Measurements from ENCODE around the gene GOLPH3L. TPM values are rescaled to one million over a fixed set of nuclear protein-coding genes. Genes with fewer than 3 reads are reported as not detected.

Gene GOLPH3L
- total RNA-seq, 1 donor from 2014 or later, result 10.8 TPM

DNA sequence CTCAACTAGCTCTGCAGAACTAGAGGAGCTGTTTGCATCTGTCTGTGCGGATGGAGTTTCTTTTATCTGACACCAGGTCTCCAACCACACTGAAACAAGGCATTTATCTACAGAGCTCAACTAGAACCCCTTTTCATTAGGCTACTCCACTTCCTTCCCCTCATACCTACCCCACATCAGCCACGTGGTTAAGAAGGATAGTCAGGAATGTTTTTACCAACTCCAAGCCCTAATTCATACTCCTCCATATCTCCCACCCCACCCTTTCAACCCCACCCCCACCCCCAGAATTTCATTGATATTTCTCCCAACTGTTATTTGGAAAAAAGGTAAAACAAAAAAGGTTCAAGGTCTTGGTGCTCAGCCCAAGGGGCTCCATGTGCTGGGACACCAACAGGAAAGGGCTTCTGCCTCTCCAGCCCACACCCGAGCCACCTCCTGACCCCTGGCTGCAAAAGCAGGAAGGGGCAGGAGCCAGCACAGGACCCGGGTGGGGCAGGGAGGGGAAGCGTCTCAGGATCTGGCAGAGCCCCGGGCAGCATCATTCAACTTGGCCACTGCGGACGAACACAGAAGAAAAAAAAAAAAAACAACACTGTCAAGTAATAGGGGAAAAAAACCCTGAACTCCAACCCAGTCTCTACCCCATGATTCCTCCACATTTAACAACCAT is 74.5 kb downstream of the GOLPH3L start:
- Histone ChIP-seq H3K36me3 (ENCODE audit: control insufficient read depth, insufficient read depth, low read length) (peaks cover 6% of the 10 kb centered on the region), H3K4me3 (ENCODE audit: low read depth, low read length) (no peak overlapping the region), H3K27me3 (ENCODE audit: control insufficient read depth, insufficient read depth, low read length) (no peaks in the 10 kb centered on the region)
- DNase-seq (ENCODE audit: low read depth) (no peak), FAIRE-seq (no peak)
- TF ChIP-seq, protein P1, sequence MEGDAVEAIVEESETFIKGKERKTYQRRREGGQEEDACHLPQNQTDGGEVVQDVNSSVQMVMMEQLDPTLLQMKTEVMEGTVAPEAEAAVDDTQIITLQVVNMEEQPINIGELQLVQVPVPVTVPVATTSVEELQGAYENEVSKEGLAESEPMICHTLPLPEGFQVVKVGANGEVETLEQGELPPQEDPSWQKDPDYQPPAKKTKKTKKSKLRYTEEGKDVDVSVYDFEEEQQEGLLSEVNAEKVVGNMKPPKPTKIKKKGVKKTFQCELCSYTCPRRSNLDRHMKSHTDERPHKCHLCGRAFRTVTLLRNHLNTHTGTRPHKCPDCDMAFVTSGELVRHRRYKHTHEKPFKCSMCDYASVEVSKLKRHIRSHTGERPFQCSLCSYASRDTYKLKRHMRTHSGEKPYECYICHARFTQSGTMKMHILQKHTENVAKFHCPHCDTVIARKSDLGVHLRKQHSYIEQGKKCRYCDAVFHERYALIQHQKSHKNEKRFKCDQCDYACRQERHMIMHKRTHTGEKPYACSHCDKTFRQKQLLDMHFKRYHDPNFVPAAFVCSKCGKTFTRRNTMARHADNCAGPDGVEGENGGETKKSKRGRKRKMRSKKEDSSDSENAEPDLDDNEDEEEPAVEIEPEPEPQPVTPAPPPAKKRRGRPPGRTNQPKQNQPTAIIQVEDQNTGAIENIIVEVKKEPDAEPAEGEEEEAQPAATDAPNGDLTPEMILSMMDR (IDR thresholded peaks at IDR 0.05; ENCODE audit: insufficient read depth, low read length, severe bottlenecking), result no peak

DNA sequence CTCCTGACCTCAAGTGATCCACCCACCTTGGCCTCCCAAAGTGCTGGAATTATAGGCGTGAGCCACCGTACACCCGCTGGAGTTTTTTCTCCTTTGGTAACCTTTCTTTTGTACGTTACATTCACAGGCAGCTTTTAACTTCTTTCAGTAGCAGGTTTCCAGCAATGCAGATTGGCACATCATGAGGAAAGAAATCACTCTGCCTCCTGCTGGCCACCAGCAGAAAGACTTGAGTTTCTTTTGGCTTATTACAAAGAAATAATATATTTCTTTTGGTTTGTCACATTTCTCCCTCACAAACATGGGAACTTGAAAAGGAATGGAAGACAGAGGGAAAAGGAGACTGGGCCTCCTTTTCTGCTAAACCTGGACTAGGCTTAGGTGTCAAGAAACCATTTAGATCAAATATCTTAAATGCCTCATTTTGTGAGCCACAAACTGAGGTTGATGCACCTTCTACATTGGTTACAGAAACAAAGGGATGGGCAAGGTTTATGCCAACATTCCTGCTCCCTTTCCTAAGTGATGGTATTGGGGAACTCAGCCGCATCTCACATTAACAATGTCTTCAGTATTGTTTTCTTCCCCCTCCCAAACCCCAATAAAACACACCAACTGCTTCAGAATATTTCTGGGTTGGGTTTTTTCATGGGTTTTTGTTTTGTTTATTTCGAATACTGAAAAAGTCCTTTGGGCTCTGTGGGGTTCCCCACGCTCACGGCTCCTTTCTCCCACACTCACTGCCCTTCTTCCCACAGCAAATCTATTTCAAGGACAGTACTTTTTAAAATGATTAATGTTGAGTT is 75.3 kb downstream of the GOLPH3L start:
- FAIRE-seq (no peak), DNase-seq (ENCODE audit: low read depth) (peak; percentile 46)
- Histone ChIP-seq H3K4me3 (ENCODE audit: low read depth, low read length) (no peak overlapping the region), H3K36me3 (ENCODE audit: control insufficient read depth, insufficient read depth, low read length) (peaks cover 6% of the 10 kb centered on the region), H3K27me3 (ENCODE audit: control insufficient read depth, insufficient read depth, low read length) (no peaks in the 10 kb centered on the region)
- TF ChIP-seq, protein P1 (IDR thresholded peaks at IDR 0.05; ENCODE audit: insufficient read depth, low read length, severe bottlenecking), result peak; percentile 62

DNA sequence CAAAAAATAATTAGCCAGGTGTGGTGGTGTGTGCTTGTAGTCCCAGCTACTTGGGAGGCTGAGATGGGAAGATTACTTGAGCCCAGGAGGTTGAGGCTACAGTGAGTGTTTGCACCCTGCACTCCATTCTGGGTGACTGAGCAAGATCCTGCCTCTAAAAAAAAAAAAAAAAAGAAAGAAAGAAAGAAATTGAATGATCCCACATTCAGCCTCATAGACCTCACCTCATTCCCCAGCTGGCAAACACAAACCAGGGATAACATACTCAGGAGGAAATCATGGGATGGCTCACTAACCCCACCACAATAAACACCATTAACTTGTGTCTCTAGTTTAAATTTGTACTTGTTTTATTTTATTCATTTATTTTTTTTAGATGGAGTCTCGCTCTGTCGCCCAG is 76.0 kb downstream of the GOLPH3L start:
- H3K27me3 ChIP-seq (ENCODE audit: control insufficient read depth, insufficient read depth, low read length), result no peaks in the 10 kb centered on the region
- TF ChIP-seq, protein P1 (IDR thresholded peaks at IDR 0.05; ENCODE audit: insufficient read depth, low read length, severe bottlenecking), result no peak
- no peak overlapping the region for H3K4me3 ChIP-seq (ENCODE audit: low read depth, low read length)
- no peak for DNase-seq (ENCODE audit: low read depth)
- peaks cover 6% of the 10 kb centered on the region for H3K36me3 ChIP-seq (ENCODE audit: control insufficient read depth, insufficient read depth, low read length)
- no peak for FAIRE-seq

- TF ChIP-seq, protein P1 (IDR thresholded peaks at IDR 0.05; ENCODE audit: insufficient read depth, low read length, severe bottlenecking), result peak; percentile 40
- DNase-seq (ENCODE audit: low read depth) (peak; percentile 88), FAIRE-seq (no peak)
- Histone ChIP-seq H3K36me3 (ENCODE audit: control insufficient read depth, insufficient read depth, low read length) (peaks cover 9% of the 10 kb centered on the region), H3K4me3 (ENCODE audit: low read depth, low read length) (no peak overlapping the region), H3K27me3 (ENCODE audit: control insufficient read depth, insufficient read depth, low read length) (no peaks in the 10 kb centered on the region)
Measured at GRCh38 chr1:150619576-150620509, 77.1 kb downstream of the GOLPH3L start.

GRCh38 chr1:150615346-150616201 is 81.4 kb downstream of the GOLPH3L start:
- H3K36me3 ChIP-seq (ENCODE audit: control insufficient read depth, insufficient read depth, low read length), result peaks cover 2% of the 10 kb centered on the region
- no peaks in the 10 kb centered on the region for H3K27me3 ChIP-seq (ENCODE audit: control insufficient read depth, insufficient read depth, low read length)
- no peak for FAIRE-seq
- TF ChIP-seq, protein P1 (IDR thresholded peaks at IDR 0.05; ENCODE audit: insufficient read depth, low read length, severe bottlenecking), result no peak
- no peak for DNase-seq (ENCODE audit: low read depth)
- H3K4me3 ChIP-seq (ENCODE audit: low read depth, low read length), result no peak overlapping the region

All from bronchial epithelial cell (primary cell).